HG02610 (cell line): ENCODE measurements around the gene SAXO2.
A peak's percentile ranks its signal among the peaks of the same experiment; 100 is the strongest.
"Not testable (repeated sequence)": the region's sequence is repeated elsewhere in the genome, so short reads cannot be mapped to it uniquely, and the experiment has no call there.

ENCODE experiments used
- ATAC-seq: cut with Tn5 transposase; IDR thresholded peaks from one replicate; pipeline ENCODE4 v1.9.1; 2021; ENCODE audit warnings: mild to moderate bottlenecking, moderate library complexity; ENCODE audit not compliant: unreplicated experiment

Gene SAXO2

GRCh38 chr15:82284381-82284780 is 21.8 kb downstream of the SAXO2 start:
- not testable (repeated sequence) for ATAC-seq

- ATAC-seq, result peak; percentile 85
These were observed 23.9 kb downstream of the SAXO2 start for GRCh38 chr15:82286475-82286874.

- not testable (repeated sequence) for ATAC-seq
These were observed 25.6 kb downstream of the SAXO2 start for GRCh38 chr15:82288202-82288601.

GRCh38 chr15:82292271-82292670 is 29.7 kb downstream of the SAXO2 start:
- no peak for ATAC-seq

GRCh38 chr15:82294061-82294690 is 31.6 kb downstream of the SAXO2 start:
- no peak for ATAC-seq

- ATAC-seq, result no peak
These were observed 34.9 kb downstream of the SAXO2 start for GRCh38 chr15:82297546-82297945.

- no peak for ATAC-seq
These were observed 35.4 kb downstream of the SAXO2 start for GRCh38 chr15:82298032-82298431.

GRCh38 chr15:82298520-82298919 is 35.9 kb downstream of the SAXO2 start:
- no peak for ATAC-seq

- not testable (repeated sequence) for ATAC-seq
These were observed 36.9 kb downstream of the SAXO2 start for GRCh38 chr15:82299511-82299914.

GRCh38 chr15:82300326-82300725 is 37.7 kb downstream of the SAXO2 start:
- ATAC-seq, result not testable (repeated sequence)

- no peak for ATAC-seq
These were observed 38.3 kb downstream of the SAXO2 start for GRCh38 chr15:82300883-82301282.

- no peak for ATAC-seq
These were observed 38.8 kb downstream of the SAXO2 start for GRCh38 chr15:82301296-82302016.

GRCh38 chr15:82303956-82304777 is 41.5 kb downstream of the SAXO2 start:
- ATAC-seq, result no peak

GRCh38 chr15:82304778-82305090 is 42.1 kb downstream of the SAXO2 start:
- no peak for ATAC-seq

- ATAC-seq, result no peak
These were observed 43.0 kb downstream of the SAXO2 start for GRCh38 chr15:82305621-82306048.

- no peak for ATAC-seq
These were observed 44.4 kb downstream of the SAXO2 start for GRCh38 chr15:82306791-82307713.

- no peak for ATAC-seq
These were observed 45.1 kb downstream of the SAXO2 start for GRCh38 chr15:82307714-82308081.

GRCh38 chr15:82309802-82310201 is 47.2 kb downstream of the SAXO2 start:
- ATAC-seq, result no peak

GRCh38 chr15:82311321-82311720 is 48.7 kb downstream of the SAXO2 start:
- ATAC-seq, result not testable (repeated sequence)

- ATAC-seq, result no peak
These were observed 50.1 kb downstream of the SAXO2 start for GRCh38 chr15:82312586-82313349.
